ENCODE measurements around the gene TPST2. TPM values are rescaled to one million over a fixed set of nuclear protein-coding genes. Genes with fewer than 3 reads are reported as not detected.

Gene TPST2
- total RNA-seq, 1 experiment from 2014 or later: 61.4 TPM

DNA sequence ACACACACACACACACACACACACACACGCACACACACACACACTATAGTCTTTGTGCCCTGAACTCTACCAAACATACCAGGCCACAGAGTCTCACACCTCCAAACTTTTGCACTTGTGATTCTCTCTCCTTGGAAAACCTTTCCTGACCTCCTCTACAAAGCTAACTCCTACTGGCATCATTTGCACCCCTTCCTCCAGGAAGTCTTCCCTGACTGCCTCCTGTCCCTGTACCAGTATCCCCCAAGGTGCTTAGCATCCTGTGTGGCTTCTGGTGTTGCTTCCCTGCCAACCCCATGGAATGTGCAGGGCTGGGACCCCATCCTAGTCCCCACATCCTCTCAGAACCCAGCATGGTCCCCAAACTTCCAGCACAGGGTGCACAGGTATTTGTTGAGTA is 8.9 kb downstream of the TPST2 start:
- no peak for DNase-seq
- no peak overlapping the region; the same call in 1 of the 2 replicates for H3K9ac ChIP-seq (ENCODE audit: low read length)
- H3K4me3 ChIP-seq (ENCODE audit: low read length): no peak overlapping the region
- H3K36me3 ChIP-seq (ENCODE audit: insufficient read depth, low read length): 0 out of 2 replicates have a peak, but pooled peaks cover 5% of the 10 kb centered on the region
- no peaks in the 10 kb centered on the region for H3K9me2 ChIP-seq (replicated peaks; ENCODE audit: insufficient read depth, low read length)
- H4K20me1 ChIP-seq (ENCODE audit: insufficient read depth, low read depth, low read length): no peaks in the 10 kb centered on the region
- H3K4me1 ChIP-seq (ENCODE audit: low read length): peaks cover 31% of the 10 kb centered on the region
- H3K27me3 ChIP-seq (ENCODE audit: low read length): no peaks in the 10 kb centered on the region
- H3K79me2 ChIP-seq (ENCODE audit: low read length): peaks cover 80% of the 10 kb centered on the region
- H3K27ac ChIP-seq (ENCODE audit: low read length): peak overlapping the region; percentile 43; the same call in 1 of the 2 replicates
- no peaks in the 10 kb centered on the region for H3K9me3 ChIP-seq (ENCODE audit: low read length)
- no peak overlapping the region for H2AFZ ChIP-seq (ENCODE audit: low read length)
- no peak overlapping the region for H3K4me2 ChIP-seq (ENCODE audit: low read depth, low read length, poor library complexity, severe bottlenecking)

DNA sequence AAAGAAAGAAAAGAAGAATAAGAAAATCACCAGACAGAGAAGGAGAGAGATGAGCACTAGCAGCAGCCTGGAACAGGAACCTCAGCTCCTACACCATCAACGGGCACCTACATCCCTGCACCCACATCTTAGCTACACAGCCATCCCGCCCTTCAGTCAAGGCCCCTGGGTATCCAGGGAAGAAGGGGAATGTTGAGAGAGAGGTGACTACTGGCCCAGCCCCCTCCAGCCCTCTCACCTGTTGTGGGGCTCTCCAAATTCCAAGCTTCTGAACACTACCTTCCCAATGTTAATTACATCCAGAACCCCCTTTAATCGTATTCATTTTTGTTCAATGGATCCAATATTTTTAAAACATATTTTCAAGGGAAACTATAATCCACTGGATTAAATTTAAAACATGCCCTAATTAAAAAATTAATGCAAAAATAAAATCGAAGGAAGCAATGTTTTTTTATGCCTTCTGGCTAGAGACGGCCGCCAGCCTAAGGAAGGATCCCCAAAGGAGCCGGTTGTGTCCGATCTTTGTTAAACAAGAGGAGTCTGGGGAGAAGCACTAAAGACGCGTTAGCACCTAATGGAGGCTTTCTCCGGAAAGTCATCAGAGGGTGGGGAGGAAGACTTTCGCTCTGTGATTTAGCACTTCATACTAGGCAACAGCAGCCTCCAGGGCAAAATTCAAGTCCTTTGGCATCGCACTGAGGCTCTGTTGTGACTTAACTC is 9.5 kb downstream of the TPST2 start:
- no peaks in the 10 kb centered on the region for H4K20me1 ChIP-seq (ENCODE audit: insufficient read depth, low read depth, low read length)
- H3K27me3 ChIP-seq (ENCODE audit: low read length): no peaks in the 10 kb centered on the region
- H3K4me2 ChIP-seq (ENCODE audit: low read depth, low read length, poor library complexity, severe bottlenecking): peak overlapping the region; percentile 64
- peaks cover 82% of the 10 kb centered on the region for H3K79me2 ChIP-seq (ENCODE audit: low read length)
- H3K27ac ChIP-seq (ENCODE audit: low read length): peak overlapping the region; percentile 85
- no peak overlapping the region for H2AFZ ChIP-seq (ENCODE audit: low read length)
- H3K9me3 ChIP-seq (ENCODE audit: low read length): no peaks in the 10 kb centered on the region
- H3K4me3 ChIP-seq (ENCODE audit: low read length): peak overlapping the region; percentile 44; the same call in 1 of the 2 replicates
- H3K4me1 ChIP-seq (ENCODE audit: low read length): peaks cover 31% of the 10 kb centered on the region
- DNase-seq: no peak
- 0 out of 2 replicates have a peak, but pooled peaks cover 5% of the 10 kb centered on the region for H3K36me3 ChIP-seq (ENCODE audit: insufficient read depth, low read length)
- no peaks in the 10 kb centered on the region for H3K9me2 ChIP-seq (replicated peaks; ENCODE audit: insufficient read depth, low read length)
- peak overlapping the region; percentile 52 for H3K9ac ChIP-seq (ENCODE audit: low read length)

DNA sequence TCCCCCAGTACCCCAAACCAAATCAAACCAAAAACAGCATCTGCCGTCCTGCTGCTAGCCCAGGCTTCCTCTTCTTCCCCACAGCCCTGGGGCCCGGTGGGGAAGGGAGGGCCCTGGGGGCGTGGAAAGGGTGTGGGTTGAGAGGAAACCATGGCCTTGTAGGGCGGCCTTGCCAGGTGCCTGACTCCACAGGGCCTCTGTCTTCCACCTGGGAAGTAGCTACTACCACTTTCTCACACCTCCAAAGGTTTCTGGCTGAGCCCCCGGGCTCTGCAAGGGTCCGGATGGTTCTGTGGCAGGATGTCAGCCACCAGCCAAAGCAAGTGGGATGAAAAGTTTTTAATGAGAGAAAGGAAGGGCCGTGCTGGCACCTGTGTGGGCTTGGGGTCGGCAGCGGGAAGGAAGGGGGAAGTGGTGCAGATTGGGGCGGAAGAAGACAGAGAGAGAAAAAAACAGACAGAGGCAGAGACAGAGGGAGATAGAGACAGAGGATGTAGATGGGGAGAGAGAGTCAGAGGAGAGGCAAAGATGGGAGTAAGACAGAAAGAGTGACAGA is 10.5 kb downstream of the TPST2 start:
- no peaks in the 10 kb centered on the region for H3K27me3 ChIP-seq (ENCODE audit: low read length)
- H3K9me2 ChIP-seq (replicated peaks; ENCODE audit: insufficient read depth, low read length): no peaks in the 10 kb centered on the region
- no peak overlapping the region for H2AFZ ChIP-seq (ENCODE audit: low read length)
- H3K27ac ChIP-seq (ENCODE audit: low read length): peak overlapping the region; percentile 85
- peak; percentile 63 for DNase-seq
- H3K36me3 ChIP-seq (ENCODE audit: insufficient read depth, low read length): 0 out of 2 replicates have a peak, but pooled peaks cover 5% of the 10 kb centered on the region
- peaks cover 31% of the 10 kb centered on the region for H3K4me1 ChIP-seq (ENCODE audit: low read length)
- peak overlapping the region; percentile 52 for H3K9ac ChIP-seq (ENCODE audit: low read length)
- H3K9me3 ChIP-seq (ENCODE audit: low read length): no peaks in the 10 kb centered on the region
- H3K79me2 ChIP-seq (ENCODE audit: low read length): peaks cover 82% of the 10 kb centered on the region
- peak overlapping the region; percentile 64 for H3K4me2 ChIP-seq (ENCODE audit: low read depth, low read length, poor library complexity, severe bottlenecking)
- peak overlapping the region; percentile 44; the same call in 1 of the 2 replicates for H3K4me3 ChIP-seq (ENCODE audit: low read length)
- H4K20me1 ChIP-seq (ENCODE audit: insufficient read depth, low read depth, low read length): no peaks in the 10 kb centered on the region

DNA sequence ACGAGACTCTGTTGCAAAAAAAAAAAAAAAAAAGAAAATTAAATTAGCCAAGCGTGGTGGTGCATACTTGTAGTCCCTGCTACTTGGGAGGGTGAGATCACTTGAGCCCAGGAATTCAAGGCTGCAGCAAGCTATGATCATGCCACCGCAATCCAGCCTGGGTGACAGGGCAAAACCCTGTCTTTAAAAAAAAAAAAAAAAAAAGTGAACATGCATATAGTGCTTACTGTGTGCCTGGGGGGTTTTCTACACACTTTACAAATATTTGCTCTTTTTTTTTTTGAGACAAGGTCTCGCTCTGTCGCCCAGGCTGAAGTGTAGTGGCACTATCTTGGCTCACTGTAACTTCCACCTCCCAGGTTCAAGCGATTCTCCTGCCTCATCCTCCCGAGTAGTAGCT is 12.9 kb downstream of the TPST2 start:
- peaks cover 8% of the 10 kb centered on the region; the same call in 1 of the 2 replicates for H3K36me3 ChIP-seq (ENCODE audit: insufficient read depth, low read length)
- no peaks in the 10 kb centered on the region for H3K9me2 ChIP-seq (replicated peaks; ENCODE audit: insufficient read depth, low read length)
- no peaks in the 10 kb centered on the region for H3K27me3 ChIP-seq (ENCODE audit: low read length)
- H3K9me3 ChIP-seq (ENCODE audit: low read length): no peaks in the 10 kb centered on the region
- no peak overlapping the region for H3K4me2 ChIP-seq (ENCODE audit: low read depth, low read length, poor library complexity, severe bottlenecking)
- H3K79me2 ChIP-seq (ENCODE audit: low read length): peaks cover 90% of the 10 kb centered on the region
- DNase-seq: no peak
- H4K20me1 ChIP-seq (ENCODE audit: insufficient read depth, low read depth, low read length): no peaks in the 10 kb centered on the region
- peaks cover 31% of the 10 kb centered on the region for H3K4me1 ChIP-seq (ENCODE audit: low read length)
- no peak overlapping the region for H2AFZ ChIP-seq (ENCODE audit: low read length)
- no peak overlapping the region for H3K9ac ChIP-seq (ENCODE audit: low read length)
- H3K4me3 ChIP-seq (ENCODE audit: low read length): no peak overlapping the region
- H3K27ac ChIP-seq (ENCODE audit: low read length): no peak overlapping the region

DNA sequence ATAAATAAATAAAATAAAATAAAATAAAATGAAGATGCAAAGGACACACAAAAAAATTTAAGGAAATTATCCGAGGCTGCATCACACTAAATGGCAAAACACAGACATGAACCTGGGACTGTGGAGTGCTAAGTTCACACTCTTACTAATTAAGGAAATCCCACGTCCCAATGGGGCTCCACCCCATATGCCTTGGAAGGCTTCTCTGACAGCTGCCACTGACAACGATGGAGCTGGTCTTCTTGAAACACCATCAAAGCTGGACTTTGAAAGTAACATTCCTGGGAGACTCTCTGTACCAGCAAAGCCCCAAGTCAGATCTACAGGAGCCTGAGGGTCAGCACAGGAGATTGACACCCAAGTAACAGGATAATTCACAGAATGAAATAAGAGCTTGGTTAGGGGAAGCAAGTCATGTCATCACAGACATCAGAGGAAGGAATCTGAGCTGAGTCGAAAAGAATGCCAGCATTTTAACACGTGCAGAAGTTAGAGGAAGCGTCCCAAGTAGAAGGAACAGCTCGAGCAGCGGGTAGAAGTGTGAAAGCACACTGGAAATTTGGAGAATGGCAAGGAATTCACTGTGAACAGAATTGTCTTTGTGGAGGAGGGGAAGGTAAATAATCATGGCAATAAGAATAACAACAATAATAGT is 13.8 kb downstream of the TPST2 start:
- Histone ChIP-seq H3K9ac (ENCODE audit: low read length) (no peak overlapping the region), H2AFZ (ENCODE audit: low read length) (no peak overlapping the region), H3K4me3 (ENCODE audit: low read length) (no peak overlapping the region), H3K27ac (ENCODE audit: low read length) (no peak overlapping the region), H3K27me3 (ENCODE audit: low read length) (no peaks in the 10 kb centered on the region), H3K79me2 (ENCODE audit: low read length) (peaks cover 91% of the 10 kb centered on the region), H3K9me2 (replicated peaks; ENCODE audit: insufficient read depth, low read length) (no peaks in the 10 kb centered on the region), H4K20me1 (ENCODE audit: insufficient read depth, low read depth, low read length) (no peaks in the 10 kb centered on the region), H3K4me1 (ENCODE audit: low read length) (peaks cover 23% of the 10 kb centered on the region), H3K4me2 (ENCODE audit: low read depth, low read length, poor library complexity, severe bottlenecking) (no peak overlapping the region), H3K36me3 (ENCODE audit: insufficient read depth, low read length) (peaks cover 4% of the 10 kb centered on the region; the same call in 1 of the 2 replicates), H3K9me3 (ENCODE audit: low read length) (no peaks in the 10 kb centered on the region)
- DNase-seq: no peak

DNA sequence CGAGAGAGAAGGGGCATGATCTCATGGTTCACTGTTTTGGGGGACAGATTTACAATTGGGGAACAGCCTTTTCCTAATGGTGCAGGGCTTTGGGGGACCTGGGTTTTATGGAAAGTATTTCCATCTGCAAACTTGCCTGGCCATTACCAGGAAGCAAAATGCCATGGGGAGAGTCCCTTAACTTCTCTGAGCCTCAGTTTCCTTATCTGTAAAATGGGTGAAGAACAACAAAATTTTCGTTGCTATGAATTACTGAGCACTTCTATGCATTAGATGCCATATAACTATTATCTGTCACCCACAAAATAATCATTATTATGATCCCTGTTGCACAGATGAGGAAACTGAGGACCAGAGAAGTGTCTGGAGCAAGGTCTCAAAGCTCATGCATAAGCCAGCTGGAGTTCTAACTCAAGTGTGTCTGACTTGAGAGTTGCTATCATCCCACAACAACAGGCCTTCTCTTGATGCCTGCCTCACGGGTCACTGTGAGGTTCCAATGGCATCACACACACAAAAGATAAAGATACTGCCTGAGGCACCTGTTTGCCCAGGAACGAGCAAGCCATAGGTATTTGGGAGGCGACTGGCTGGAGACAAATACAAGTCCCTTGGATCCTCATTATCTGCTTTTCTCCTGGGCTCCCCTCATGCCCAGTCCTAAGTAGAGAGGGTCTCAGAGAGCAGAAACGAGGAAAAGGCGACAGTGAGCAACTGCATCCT is 15.8 kb downstream of the TPST2 start:
- Histone ChIP-seq H4K20me1 (ENCODE audit: insufficient read depth, low read depth, low read length) (no peaks in the 10 kb centered on the region), H3K27me3 (ENCODE audit: low read length) (no peaks in the 10 kb centered on the region), H3K9me3 (ENCODE audit: low read length) (no peaks in the 10 kb centered on the region), H3K36me3 (ENCODE audit: insufficient read depth, low read length) (peaks cover 4% of the 10 kb centered on the region; the same call in 1 of the 2 replicates), H3K4me3 (ENCODE audit: low read length) (no peak overlapping the region), H3K79me2 (ENCODE audit: low read length) (peaks cover 89% of the 10 kb centered on the region), H3K27ac (ENCODE audit: low read length) (no peak overlapping the region), H3K9me2 (replicated peaks; ENCODE audit: insufficient read depth, low read length) (no peaks in the 10 kb centered on the region), H3K9ac (ENCODE audit: low read length) (no peak overlapping the region), H3K4me1 (ENCODE audit: low read length) (peaks cover 3% of the 10 kb centered on the region), H3K4me2 (ENCODE audit: low read depth, low read length, poor library complexity, severe bottlenecking) (no peak overlapping the region), H2AFZ (ENCODE audit: low read length) (no peak overlapping the region)
- no peak for DNase-seq

DNA sequence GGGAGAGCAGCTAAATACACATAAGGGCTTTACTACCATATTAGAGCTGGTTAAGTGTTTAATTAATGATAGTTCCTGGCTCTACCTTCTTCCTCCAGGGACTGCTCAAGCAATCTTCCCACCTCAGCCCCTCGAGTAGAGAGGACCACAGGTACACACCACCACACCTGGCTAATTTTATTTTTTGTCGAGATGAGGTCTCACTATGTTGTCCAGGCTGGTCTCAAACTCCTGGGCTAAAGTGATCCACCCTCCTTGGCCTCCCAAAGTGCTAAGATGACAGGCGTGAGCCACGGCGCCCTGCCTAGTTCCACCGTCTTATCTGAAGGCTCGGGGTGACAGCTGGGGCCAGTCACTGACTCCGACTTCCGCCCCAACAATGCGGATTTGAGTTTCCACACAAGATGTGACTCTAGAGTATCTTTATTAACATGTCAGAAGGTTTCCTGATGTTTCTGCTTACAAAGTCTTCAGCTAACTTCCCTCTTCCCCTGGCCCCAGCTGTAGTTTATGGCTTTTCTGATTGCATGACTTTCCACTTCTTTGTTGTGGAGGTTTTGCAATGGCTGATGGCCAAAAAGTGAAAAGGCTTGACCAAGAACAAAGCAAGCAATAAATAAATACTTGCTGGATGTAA is 16.8 kb downstream of the TPST2 start:
- no peak overlapping the region for H2AFZ ChIP-seq (ENCODE audit: low read length)

More for the DNA sequence above, 16.8 kb downstream of the TPST2 start:
- no peaks in the 10 kb centered on the region for H4K20me1 ChIP-seq (ENCODE audit: insufficient read depth, low read depth, low read length)
- no peak overlapping the region for H3K4me2 ChIP-seq (ENCODE audit: low read depth, low read length, poor library complexity, severe bottlenecking)
- peaks cover 87% of the 10 kb centered on the region for H3K79me2 ChIP-seq (ENCODE audit: low read length)
- H3K4me3 ChIP-seq (ENCODE audit: low read length): no peak overlapping the region
- H3K9ac ChIP-seq (ENCODE audit: low read length): no peak overlapping the region
- no peak for DNase-seq
- peaks cover 4% of the 10 kb centered on the region; the same call in 1 of the 2 replicates for H3K36me3 ChIP-seq (ENCODE audit: insufficient read depth, low read length)
- no peak overlapping the region for H3K27ac ChIP-seq (ENCODE audit: low read length)
- no peaks in the 10 kb centered on the region for H3K27me3 ChIP-seq (ENCODE audit: low read length)
- no peaks in the 10 kb centered on the region for H3K9me2 ChIP-seq (replicated peaks; ENCODE audit: insufficient read depth, low read length)
- peaks cover 5% of the 10 kb centered on the region for H3K4me1 ChIP-seq (ENCODE audit: low read length)
- no peaks in the 10 kb centered on the region for H3K9me3 ChIP-seq (ENCODE audit: low read length)

Measured in Karpas-422 (cell line).